GM18867 (cell line): Measurements from ENCODE around the gene PARD3B.

ENCODE experiments used
- ATAC-seq: cut with Tn5 transposase; IDR thresholded peaks from one replicate; pipeline ENCODE4 v1.9.1; 2021; ENCODE audit warnings: mild to moderate bottlenecking, moderate library complexity; ENCODE audit not compliant: unreplicated experiment

Gene PARD3B

DNA sequence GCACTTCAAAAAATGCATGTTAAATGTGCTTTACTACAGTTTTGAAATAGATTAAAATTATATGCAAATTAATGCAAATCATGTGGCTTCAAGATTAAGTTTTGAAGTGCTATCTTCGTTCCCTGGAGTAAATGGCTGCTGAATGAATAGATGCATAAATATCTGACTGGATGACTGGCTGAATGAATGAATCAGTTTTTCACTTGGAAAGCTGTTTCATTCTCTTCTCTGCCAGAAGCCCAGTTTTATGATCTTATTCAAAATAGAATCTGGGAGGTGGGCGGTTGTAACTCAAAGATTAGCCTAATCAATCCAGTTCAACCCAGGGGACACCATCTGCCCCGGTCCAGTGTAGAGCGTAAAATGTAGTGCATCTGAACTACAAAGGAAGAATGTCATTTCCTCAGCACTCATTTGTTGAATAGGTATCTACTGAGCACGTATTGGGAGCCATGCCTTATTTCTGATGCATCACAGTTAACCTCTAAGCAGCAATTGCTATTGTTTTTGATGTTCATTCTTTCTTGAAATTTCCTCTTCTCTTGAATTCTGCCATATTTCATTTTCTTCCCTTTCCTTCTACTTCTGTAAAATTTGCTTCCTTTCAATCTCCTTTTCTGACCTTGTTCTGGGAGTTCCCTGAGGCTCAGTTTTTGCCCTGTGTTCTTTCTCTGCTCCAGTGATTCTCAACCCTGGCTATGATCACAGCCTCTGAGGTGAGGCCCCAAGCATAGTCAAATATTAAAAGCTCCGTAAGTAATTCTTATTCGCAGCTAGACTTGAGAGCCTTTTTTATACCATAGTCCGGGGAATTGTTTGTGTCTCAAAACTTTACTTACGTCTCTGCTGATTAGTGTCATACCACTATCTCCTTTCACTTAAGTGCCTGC lies 282.7 kb downstream of the PARD3B start:
- ATAC-seq: no peak

DNA sequence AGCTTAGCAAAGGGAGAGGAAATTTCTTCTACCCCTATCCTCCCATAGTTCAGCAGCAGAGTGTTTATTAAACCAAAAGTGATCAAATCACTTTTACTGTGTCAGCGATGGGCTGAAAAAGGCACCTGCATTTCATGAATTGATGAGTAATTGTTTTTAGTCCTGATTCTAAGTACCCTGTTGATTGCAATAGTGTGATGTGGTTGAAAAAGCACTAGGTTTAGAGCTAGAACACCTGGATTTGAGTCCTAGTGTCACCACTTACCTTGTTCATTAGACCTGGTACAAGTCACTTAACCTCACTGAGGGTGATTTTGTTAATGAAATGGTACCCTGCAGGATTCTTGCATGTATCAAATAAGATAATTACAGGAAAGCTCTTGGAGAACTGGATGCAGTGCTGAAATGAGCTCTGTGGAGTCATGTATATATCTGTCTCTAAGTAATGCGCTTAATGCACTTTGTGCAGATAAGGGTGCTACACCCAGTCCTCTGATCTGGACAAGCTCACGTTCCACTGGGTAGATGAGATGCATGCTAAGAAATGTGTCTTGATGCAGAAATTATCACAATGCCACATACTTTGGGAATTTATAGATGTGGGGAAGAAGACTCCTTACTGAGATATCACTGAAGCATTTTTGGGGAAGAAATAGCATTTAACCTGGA lies 289.6 kb downstream of the PARD3B start:
- no peak for ATAC-seq

DNA sequence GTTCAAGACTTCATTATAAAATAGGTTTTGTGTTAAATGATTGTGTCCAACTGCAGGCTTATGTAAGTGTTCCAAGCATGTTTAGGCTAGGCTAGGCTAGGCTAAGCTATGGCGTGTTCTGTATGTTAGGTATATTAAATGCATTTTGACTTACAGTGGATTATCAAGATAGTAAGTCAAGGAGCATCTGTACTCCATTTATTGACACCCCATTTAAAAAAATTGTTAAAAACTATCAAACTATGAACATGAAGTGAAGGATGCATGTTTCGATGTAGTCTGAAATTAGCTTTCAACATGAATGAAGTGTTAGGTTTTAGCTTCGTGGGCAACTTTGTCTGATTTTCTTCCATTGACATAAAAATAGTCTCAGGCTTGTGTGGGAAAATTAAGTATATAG lies 290.5 kb downstream of the PARD3B start:
- ATAC-seq: no peak

DNA sequence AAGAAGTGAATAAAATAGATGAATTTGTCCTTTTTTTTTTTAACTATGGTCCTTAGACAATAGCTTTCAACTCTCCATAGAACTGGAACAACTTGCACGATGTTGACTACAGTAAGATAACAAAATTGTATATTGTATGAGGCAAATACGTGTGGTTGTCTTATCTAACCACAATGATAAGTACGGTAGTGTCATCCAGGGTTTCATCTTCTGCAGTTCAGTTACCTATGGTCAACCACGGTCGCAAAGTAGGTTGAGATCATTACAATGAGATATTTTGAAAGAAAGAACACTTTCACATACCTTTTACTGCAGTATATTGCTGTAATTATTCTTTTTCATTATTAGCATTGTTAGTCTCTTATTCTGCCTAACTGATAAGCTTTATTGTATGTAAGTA lies 295.2 kb downstream of the PARD3B start:
- ATAC-seq: no peak

DNA sequence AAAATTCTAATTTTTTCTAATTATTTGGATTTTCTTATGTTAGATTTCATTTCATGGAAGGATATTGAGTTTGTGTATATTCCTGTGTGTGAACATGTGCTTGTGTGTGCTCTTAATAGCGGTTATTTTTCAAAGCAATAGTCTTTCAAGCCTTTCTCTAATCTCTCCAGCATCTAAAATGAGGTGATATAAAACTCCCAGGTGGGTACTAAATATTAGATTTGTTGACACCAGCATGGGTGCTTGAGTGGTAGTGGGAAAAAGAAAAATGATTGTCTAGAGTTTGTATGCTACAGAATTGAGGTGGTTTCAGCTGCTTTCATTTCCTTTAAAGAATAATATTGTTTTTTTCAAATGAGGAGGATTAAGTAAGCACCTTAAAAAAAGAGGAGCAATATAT lies 296.8 kb downstream of the PARD3B start:
- no peak for ATAC-seq

DNA sequence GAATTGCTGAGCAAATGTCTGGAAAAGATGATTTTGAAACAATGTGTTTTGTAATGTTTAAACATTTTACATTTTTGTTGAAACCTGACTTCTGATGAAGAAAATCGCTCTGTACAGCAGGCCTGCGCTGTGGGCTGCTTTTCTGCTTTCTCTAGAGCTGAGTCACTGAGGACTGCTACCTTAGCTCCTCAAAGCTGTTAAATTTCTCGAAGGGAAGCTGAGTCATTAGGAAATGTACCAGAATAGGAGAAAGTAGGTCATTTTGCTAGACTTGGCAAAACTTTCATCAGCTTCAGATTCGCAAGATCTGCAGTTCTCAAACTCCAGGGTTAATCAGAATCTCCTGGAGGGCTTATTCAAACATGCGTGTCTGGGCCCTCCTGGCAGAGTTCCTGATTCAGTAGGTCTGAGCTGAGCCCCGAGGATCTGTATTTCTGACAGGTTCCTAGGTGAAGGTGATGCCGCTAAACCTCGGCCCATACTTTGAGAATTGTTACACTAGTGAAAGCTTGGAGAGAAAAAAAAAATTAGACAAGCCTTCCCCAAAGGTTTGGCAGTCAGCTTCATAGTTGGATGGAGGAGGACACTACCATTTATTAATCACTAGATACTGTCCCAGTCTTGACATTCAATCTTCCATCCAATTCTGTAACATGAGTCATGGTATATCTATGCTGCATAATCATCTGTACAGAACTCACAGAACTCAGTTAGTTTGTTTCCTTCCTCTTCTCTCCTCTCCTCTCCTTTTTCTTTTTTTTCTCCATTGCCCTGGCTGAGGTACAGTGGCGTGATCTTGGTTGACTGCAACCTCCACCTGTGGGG lies 297.6 kb downstream of the PARD3B start:
- no peak for ATAC-seq

DNA sequence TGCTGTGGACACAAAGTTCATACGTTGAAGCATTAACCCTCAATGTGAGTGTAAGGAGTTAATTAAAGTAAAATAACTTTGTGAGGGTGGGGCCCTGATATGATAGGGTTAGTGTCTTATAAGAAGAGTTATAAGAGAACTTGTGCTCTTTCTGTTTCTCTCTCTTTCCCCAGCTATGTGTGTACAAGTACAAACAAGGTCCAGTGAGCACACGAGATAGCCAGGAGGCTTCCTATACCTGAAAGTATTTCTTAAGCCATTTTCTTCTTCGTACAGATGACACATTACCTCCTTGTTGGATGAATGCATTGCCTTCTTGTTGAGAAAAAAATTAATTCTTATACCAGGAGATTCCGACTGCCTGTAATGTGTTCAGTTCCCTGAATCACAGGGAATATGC lies 301.2 kb downstream of the PARD3B start:
- ATAC-seq: no peak

DNA sequence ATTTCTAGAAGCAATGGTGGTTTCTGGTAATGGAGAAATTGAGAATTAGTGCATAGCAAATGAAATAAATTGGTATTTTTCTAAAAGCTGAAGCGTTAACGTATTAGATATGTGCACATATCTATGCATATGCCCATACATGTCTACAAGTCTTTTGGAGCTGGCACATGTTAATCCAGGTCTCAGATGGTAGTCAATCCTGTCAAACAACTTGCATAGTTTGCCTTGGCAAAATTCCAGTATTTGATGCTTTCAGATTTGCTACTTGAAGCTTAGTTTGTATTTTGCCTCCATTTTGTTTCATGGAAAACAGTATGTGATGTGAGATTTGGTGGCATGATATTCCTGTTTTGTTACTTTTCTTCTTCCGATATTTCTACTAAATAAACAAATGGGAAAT lies 304.6 kb downstream of the PARD3B start:
- no peak for ATAC-seq

DNA sequence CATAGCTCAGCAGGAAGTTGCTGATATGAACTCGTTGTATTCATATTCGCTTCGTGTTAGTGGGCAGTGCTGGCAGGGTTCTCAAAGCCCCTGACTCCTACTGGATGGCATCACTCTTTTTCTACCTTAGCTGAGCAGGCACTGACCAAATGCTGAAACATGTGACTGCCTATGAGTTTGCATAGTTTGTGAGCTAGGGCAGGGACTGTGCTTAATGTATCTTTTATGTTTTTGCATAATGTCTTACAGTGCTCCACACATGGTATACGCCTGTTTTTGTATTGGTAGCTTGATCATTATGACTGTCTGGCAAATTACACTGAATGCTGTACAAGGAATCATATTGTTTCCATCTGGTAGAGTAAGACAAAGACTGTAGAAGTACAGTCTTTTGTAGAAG lies 305.3 kb downstream of the PARD3B start:
- no peak for ATAC-seq

DNA sequence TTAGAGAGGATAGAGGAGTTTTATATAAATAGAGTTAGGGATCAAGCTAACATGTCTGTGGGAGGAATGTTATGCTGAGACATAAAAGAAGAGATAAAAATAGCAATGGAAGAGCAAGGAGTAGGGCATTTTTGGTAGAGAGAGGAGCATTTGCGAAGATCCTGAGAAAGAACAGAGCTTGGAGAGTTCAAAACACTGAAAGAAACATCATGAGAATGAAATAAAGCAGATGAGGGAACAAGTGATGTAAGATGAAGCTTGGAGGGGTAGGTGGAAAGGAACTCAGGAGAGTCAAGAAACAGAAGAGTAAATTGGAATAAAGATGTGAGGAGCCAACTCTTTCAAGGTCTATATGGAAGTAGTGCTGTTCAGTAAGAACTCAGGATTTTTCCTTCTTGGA lies 308.6 kb downstream of the PARD3B start:
- no peak for ATAC-seq

DNA sequence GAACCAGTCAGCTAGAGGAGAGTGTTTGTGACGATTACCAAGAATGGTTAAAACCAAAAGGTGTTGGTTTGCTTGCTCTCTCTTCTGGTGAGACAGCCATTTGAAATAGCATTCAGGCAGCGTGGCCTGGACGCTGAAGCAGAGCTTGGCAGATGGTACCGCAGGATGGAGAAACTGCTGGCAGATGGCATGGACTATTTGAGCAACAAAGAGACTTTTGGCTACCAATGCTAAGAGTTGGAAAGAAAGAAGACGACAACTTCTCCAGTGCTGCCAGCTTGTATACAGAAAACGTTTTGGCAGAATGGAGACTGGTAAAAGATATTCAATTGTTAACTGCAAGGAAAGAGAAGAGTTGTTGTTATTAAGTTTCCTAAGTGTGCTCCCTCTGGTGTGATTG lies 315.0 kb downstream of the PARD3B start:
- no peak for ATAC-seq

DNA sequence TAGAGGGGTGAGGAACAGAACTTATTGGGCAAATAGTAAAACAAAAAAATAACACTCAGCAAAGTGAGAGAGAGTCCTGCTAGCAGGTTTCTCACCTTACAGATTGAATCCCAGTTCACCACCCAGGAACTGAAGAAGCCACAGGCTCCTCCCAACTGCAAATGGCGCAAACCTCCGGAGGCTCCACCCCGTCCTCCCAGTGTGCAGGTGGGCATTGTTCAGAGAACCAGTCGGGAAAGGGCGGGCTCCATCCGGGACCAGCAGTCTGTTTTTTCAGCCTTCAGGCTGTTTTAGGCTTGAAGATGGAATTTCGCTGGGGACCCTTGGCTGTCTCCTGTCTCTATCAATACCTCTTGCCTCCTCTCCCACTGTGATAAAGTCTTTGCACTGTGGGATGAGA lies 317.5 kb downstream of the PARD3B start:
- ATAC-seq: no peak

DNA sequence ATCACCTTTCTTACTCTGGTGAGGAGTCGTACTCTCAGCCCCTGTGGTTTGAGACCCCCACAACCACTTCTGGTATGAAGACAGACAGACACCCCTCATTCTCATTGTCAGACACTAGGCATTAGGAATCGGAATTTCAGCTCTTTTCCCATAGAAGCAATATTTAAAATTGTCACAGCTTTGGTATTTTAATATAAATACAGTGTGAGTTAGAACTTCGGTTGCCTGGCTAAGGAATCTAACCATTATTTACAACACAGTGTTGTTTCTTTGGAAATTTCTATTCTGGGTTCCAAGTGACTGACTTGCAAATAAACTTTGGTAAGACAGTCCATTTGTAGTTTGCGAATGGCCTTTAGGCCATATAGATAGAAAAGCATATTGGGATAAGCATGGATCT lies 318.1 kb downstream of the PARD3B start:
- ATAC-seq: no peak

DNA sequence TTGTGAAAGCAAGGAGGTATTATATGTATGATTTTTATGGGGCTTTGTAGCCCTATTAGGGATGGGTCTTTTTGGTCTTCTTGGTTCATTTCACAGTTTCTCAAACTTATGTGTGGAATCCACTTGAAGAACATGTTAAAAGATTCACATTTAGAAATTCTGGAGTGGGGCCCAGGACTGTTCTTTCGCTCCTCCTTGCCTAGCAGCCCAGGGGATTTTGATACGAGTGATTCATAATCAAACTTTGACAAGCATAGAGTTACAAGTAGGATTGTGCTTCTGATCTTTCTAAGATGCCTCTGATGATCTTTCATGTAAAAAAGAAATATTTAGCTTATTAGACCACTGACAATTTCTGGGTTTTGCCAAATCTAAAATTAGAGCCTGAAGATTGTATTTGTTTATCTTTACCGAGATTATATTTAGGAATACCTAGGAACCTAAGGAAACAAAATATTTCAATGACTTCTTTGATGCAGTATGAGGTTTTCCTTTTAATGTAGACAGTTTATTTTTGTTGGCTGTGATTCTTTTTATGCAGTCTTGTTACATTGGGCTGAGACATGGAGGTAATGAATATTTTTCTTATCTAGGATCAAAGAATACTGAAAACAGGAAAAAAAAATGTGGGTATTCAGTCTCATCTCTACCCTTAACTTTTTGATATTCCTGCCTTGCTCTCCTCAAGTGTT lies 324.0 kb downstream of the PARD3B start:
- ATAC-seq: no peak

DNA sequence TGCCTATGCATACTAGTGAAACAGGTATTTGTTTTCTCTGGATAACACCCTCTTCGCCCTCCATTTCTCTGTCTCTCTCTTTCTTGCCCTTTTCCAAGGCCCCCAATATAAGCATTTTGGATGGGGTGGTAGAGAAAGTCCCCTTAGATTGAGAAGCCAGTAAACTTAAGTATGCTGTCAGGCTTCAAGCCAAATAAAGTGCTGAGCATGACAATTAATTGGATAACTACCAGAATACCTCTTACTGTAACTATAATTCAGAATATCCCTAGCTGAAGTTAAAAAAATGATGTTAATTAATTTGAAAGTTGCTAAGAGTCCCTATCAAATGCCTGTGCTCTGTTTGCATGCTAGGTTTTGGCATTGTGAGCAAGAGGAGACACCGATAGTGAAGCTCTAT lies 324.8 kb downstream of the PARD3B start:
- ATAC-seq: no peak

DNA sequence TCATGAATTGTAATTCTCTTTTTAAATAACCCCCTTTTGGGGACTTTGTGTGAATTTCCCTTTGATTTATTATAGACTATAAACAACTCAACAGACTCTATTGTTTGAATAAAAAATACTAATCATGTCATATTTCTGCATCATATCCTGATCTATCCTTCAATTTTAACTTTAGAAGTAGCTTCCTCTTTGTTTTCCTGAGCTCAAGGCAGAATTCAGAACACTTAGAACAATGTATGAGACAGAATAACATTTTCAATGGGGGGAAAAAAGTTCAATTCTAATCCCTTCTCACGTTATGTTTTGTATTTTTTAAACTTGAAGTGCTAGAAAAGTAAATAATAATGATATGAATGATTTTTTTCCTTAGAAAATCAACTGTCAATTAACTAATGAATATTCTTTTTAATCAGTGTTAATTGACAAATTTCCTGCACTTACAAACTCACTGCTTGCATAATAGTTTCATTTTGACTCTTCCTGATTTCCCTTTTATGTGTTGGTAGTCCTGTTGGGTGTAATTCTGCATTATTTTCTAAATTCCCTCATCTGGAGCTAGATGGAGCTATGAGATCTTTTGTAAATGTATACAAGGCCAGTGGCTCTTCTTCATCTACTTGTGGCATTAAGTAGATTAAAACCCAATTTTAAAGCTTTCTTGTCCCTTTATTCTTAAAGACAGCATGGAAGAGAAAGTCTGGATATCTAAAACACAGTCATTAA lies 326.1 kb downstream of the PARD3B start:
- ATAC-seq: no peak

DNA sequence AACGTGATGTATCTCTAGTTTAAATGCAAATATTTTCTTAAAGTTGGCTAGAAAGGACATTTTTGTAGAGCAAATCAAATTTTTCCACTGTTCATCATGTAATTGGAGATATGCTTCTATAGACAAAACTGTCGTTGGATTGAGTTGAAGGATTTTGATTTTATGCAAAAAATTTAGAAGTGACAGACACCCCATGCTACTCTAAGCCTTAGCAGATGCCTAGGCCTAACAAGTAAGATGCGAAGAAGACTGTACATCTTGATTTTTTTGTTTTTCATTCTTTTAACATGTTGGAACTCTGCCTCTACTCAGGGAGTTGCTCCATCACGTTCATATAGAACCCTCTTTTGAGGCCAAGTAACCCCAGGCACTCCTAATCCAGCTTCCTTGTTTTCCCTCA lies 331.0 kb downstream of the PARD3B start:
- no peak for ATAC-seq

DNA sequence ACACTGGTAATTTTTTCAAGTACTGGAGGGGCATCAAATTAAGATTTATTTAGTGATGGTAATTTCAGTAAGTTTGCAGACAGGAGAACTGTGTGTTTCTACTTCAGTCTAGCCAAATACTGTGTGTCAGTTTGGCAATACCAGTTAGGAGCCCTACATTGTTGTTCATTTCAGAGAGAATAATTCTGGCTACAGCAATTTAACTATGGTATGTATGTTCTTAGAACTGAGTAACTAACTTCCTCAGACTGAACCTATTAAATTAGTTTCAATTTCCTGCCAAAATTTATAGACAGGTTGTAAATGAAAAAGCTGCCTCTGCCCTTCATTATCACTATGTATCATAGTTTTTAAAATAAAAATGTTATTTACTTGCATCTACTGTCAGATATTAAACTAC lies 332.4 kb downstream of the PARD3B start:
- ATAC-seq: no peak

DNA sequence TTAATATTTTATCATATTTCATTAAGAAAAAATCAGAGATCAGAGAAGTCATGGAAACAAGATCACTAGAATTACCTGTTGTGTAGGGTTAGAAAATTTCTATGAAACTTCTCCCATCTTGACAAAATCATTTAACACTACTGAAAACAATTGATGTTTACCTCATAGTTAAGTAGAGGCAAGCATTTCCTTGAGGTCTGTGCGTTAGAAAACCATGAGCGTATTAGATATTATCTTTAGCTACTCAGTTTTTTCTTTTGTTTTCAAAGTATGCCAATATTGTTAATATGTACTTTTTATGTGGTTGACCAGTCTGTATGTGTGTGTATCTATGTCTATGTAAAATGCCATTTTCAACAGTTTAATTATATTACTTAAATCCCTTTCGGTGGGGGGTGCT lies 335.7 kb downstream of the PARD3B start:
- ATAC-seq: no peak

DNA sequence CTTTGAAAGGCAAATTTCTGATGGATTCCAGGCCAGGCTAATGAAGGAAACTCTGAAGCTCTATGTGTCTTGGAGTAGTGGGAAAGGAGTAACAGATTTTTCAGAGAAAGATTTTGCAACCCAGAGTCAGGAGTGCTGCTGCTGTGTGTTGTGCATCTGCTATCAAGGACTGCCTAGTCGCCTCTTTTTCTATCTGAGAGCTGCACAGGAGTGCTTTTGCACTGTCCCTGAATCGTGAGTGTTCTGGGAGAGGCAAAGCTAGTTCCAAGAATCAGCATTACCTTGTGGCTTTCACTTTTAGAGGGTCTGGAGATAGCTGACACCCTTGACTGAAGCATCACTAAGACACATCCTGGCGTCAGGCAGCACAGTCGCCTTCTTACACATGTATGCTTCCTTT lies 336.4 kb downstream of the PARD3B start:
- no peak for ATAC-seq
